ENCODE results near the gene DNA2.

- no peak for TF ChIP-seq ZNF70 (CRISPR knock-in tag; IDR thresholded peaks at IDR 0.05)
- no peak for TF ChIP-seq ESRRG (CRISPR knock-in tag; IDR thresholded peaks at IDR 0.05)
These were observed 34.6 kb upstream of the DNA2 start for GRCh38 chr10:68506411-68506810.
